IPS-NIHi11 (cell line): Measurements from ENCODE around the gene CTDSP1.

Experiments used
- DNase-seq: peaks from one replicate; pipeline ENCODE4 v3.0.0; 2012; ENCODE audit warnings: mixed read lengths, low spot score

The CTDSP1 gene

DNA sequence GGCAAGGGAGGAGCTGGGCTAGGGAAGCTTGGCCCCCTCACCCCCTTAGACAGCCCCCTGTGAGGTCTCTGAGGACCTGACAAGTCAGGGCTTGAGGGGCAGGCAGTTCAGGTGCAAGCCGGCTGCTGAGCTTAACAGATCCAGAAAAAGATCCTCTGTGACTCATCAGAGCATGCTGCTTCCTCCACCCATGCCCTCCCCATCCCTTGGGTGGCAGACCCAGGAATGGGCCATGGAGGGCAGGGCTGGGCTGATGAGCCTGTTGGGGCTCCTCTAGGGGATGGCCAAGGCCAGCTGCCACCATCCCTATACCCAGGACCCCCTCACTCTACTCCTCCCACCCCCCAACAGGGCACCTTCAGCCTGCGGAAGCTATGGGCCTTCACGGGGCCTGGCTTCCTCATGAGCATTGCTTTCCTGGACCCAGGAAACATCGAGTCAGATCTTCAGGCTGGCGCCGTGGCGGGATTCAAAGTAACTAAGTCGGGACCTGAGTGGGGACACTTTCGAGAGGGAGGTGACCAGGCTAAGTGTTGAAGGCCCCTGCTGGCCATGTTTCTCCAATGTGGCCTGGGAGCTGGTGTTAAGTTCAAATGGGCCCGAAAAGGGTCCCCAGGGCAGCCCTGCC is 15.7 kb upstream of the CTDSP1 start:
- DNase-seq = no peak

DNA sequence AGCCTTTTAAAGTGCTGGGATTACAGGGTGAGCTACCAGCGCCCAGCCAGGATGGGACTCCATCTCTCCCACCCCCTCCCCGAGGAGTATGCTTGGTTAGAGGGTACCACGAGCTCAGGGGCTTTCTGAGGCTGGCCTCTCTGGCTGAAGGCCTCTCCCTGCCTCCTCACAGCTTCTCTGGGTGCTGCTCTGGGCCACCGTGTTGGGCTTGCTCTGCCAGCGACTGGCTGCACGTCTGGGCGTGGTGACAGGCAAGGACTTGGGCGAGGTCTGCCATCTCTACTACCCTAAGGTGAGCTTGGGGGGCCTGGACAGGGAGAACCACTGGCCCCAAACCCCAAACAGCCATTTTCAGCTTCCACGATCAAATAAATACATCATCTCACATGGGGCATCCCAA is 14.7 kb upstream of the CTDSP1 start:
- no peak for DNase-seq

DNA sequence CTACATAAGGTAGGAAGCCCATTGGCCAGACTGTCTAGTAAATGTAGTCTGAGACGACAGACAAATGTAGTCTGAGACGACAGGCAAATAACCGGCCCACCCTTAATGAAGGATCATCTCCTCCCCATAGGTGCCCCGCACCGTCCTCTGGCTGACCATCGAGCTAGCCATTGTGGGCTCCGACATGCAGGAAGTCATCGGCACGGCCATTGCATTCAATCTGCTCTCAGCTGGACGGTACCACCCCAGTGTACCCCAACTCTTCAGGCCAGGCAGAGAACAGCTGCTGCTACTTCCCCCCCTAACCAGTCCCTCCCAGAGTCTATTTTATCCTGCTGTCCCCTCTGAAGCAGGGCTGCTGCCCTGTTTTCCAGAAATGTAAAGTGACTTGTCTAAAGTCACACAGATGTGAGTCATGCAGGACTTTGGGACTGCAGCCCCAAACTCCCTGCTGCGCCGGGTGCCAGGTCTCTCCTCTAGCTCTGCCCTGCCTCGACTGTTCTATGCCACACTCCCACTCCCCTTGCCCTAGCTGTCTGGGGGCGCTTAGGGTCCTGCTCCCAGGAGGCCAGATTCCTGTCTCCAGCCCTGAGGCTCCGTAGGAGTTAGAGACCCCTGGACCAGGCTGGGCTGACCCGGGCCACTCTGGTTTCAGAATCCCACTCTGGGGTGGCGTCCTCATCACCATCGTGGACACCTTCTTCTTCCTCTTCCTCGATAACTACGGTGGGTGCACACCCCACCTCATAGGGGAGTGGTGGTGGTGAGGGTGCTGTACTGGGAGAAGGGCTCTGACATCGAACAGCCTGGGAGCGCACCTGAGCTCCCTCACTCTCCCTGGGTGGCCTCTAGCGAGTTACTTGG is 12.9 kb upstream of the CTDSP1 start:
- peak; percentile 25 for DNase-seq

DNA sequence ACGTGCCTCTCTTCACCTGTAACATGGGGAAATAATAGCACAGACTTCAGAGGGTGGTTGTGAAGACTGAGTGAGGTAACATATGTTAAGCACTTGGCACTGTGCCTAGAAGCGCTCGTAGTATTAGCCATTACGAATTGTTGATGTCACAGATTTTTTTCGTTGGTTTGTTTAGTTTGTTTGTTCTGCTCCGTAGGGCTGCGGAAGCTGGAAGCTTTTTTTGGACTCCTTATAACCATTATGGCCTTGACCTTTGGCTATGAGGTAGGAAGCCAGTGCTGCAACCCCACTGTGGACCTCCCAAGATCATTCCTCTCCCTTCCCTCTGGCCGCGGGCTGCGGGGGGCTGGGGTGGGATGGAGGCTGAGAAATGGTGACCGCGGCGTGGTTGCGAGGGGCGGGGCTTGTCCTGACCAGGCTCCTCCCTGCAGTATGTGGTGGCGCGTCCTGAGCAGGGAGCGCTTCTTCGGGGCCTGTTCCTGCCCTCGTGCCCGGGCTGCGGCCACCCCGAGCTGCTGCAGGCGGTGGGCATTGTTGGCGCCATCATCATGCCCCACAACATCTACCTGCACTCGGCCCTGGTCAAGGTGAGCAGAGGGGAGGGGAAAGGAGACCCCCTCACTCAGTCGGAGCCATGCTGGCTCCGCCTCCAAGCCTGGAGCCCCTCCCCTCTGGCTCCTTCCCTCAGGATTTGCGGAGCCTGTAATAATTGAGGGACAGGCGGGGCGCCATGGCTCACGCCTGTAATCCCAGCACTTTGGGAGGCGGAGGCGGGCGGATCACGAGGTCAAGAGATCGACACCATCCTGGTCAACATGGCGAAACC is 12.1 kb upstream of the CTDSP1 start:
- peak; percentile 82 for DNase-seq

GRCh38 chr2:218389333-218390150 is 10.1 kb upstream of the CTDSP1 start:
- no peak for DNase-seq

GRCh38 chr2:218391202-218391601 is 8.5 kb upstream of the CTDSP1 start:
- DNase-seq = no peak

- no peak for DNase-seq
These were observed 7.2 kb upstream of the CTDSP1 start for GRCh38 chr2:218392459-218392858.

GRCh38 chr2:218392891-218393462 is 6.7 kb upstream of the CTDSP1 start:
- DNase-seq = no peak

DNA sequence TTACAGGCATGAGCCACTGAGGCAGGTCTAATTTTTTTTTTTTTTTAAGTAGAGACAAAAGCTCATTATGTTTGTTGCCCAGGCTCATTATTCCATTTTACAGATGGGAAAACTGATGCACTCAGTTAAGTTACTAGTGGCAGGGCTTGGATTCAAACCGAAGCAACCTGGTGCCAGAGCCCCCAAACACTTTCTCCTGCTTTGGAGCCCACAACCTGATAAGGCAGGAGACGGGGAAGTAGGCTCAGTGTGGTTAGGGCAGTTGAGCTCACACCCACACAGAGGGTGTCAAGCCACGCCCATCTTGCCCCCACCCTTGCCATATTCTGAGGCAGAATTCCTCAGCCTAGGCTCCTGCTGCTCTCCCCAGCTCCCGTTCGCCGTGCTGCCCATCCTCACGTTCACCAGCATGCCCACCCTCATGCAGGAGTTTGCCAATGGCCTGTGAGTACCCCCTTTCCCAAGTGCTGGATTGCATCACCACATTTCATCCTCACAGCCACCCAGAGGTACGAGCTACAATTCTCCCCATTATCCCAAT is 5.8 kb upstream of the CTDSP1 start:
- DNase-seq = no peak

DNA sequence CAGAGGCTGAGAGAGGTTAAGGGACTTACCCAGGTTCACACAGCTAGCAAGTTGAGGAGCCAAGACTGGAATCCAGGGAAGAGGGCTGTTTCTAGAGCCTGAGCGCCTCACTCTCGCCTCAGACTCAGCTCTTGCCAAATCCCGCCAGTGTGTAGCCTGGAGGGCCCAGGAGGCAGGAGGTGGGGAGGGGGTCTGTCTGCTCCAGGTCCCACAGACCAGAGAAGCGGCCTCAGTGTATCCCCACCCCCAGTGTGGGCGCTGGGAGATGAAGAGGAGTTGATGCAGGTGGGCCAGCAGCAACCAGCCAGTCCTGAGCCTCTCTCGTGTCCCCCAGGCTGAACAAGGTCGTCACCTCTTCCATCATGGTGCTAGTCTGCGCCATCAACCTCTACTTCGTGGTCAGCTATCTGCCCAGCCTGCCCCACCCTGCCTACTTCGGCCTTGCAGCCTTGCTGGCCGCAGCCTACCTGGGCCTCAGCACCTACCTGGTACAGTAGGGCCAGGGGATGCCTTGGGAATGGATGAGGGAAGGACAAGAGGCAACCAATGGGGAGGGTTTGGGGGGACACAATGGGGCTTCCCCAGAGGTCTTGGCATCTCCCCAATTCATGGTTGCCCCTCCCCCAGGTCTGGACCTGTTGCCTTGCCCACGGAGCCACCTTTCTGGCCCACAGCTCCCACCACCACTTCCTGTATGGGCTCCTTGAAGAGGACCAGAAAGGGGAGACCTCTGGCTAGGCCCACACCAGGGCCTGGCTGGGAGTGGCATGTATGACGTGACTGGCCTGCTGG is 5.2 kb upstream of the CTDSP1 start:
- no peak for DNase-seq

DNA sequence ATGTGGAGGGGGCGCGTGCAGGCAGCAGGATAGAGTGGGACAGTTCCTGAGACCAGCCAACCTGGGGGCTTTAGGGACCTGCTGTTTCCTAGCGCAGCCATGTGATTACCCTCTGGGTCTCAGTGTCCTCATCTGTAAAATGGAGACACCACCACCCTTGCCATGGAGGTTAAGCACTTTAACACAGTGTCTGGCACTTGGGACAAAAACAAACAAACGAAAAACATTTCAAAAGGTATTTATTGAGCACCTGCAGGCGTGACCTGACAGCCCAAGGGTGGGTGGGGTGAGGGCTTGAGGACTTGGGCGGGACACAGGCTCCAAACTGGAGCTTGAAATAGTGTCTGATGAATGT is 4.6 kb upstream of the CTDSP1 start:
- no peak for DNase-seq

DNA sequence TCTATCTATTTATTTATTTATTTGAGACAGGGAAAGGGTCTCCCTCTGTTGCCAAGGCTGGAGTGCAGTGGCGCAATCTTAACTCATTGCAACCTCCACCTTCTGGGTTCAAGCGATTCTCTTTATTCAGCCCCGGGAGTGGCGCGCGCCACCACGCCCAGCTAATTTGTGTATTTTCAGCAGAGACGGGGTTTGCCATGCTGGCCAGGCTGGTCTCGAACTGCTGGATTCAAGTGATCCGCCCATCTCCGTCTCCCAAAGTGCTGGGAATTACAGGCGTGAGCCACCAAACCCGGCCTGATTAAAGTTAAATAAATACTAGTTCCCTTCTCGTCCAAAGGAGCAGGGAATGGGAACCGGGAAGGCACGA is 4.2 kb upstream of the CTDSP1 start:
- DNase-seq = no peak

DNA sequence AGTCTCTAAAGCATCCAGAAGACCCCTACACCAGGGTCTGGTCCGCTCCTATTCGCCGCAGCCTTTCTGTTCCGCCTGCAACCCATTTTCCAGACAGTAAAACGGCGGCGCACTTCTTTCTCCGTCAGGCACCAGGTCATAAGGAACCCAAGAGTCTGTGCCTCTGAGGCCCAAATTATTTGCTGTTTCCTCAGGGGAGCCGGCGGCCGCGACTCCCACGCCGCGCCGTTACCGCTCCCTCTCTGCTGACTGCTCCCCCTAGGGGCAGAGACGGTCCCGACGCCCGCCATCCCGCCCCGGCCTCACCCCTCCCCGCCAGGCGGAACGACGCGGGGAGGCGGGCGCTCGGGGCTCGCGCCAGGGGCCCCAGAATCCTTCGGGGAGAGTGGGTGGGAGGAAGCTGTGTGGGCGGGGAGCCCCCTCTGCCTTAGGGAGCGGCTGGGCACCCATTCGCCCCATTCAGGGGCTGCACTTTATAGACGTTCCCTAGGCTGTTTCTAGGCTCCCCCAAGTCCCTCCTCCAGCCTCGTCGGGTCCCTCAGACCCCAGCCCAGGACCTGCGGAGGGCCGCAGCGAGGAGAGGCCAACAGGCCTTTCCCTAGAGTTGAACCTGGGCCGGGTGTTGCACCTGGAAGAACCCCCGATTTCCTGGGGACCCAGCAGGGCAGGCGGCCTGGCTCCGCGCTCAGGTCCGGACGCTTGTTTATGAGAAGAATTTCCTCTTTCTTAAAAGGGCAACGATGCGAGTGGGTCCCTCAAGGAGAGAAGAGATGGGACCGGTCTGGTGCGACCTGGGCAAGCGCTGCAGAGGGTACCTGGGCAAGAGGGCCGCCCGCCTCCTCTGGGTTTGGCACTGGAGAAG is 3.6 kb upstream of the CTDSP1 start:
- peak; percentile 83 for DNase-seq

- no peak for DNase-seq
These were observed 2.8 kb upstream of the CTDSP1 start for GRCh38 chr2:218396688-218397462.

GRCh38 chr2:218397463-218397819 is 2.2 kb upstream of the CTDSP1 start:
- DNase-seq = no peak

DNA sequence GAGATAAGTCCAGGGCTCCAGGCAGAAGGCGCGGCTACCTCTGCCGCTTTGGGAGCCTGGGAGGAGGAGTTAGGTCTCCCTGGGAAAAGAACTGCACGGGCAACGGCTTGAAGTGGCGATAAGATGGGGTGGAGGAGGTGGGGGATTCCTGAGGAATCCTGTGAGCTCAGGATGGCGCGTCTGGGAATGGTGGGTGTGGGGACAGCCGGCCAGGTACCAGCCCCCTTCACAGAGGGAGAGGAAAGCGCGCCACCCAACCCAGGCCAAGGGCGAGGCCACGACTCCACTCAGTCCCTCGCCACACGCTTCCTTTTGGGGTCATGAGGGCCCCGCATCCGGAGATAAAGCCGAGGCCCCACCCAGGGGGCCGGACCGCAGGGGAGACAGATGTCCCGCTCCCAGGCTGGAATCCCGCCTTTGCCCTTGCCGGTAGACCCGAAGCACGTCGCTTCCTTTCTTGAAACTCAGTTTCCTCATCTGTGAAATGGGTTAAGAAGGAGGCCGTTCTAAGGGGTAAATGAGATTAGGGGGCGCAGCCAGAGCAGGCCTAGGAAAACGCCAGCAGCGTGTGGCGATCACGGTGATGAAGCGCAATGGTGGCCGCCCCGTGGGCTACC is 1.7 kb upstream of the CTDSP1 start:
- no peak for DNase-seq

GRCh38 chr2:218398437-218399390 is 954 bp upstream of the CTDSP1 start:
- peak; percentile 54 for DNase-seq
